Neuronal stem cell (in vitro differentiated cells): ENCODE results near the gene IFT80.
"Not testable (repeated sequence)": the region's sequence is repeated elsewhere in the genome, so short reads cannot be mapped to it uniquely, and the experiment has no call there.

Source experiments
- DNase-seq: peaks from one replicate; pipeline ENCODE4 v3.0.0-alpha.2; 2013; ENCODE audit warnings: low spot score
- H2AFZ ChIP-seq: one replicate; pipeline ENCODE4 v1.6.1; 2013; ENCODE audit warnings: mild to moderate bottlenecking, low read length, inconsistent platforms
- H2AK5ac ChIP-seq: 2 replicates; pipeline ENCODE4 v1.6.1; 2013; ENCODE audit warnings: low read depth, mild to moderate bottlenecking, inconsistent platforms, low read length, moderate library complexity, mixed read lengths
- H2BK120ac ChIP-seq: 2 replicates; pipeline ENCODE4 v1.6.1; 2013; ENCODE audit warnings: low read depth, mild to moderate bottlenecking, inconsistent platforms, low read length, moderate library complexity, mixed read lengths
- H2BK12ac ChIP-seq: one replicate; pipeline ENCODE4 v1.6.1; 2013; ENCODE audit warnings: low read length, inconsistent platforms
- H2BK15ac ChIP-seq: 2 replicates; pipeline ENCODE4 v1.6.1; 2013; ENCODE audit warnings: mild to moderate bottlenecking, low read length, inconsistent platforms, mixed read lengths
- H2BK5ac ChIP-seq: one replicate; pipeline ENCODE4 v1.6.1; 2013; ENCODE audit warnings: inconsistent platforms, mild to moderate bottlenecking, low read length, moderate library complexity
- H3K14ac ChIP-seq: one replicate; pipeline ENCODE4 v1.6.1; 2013; ENCODE audit warnings: low read length, inconsistent platforms
- H3K18ac ChIP-seq: 2 replicates; pipeline ENCODE4 v1.6.1; 2013; ENCODE audit warnings: low read length, inconsistent platforms
- H3K23ac ChIP-seq: 2 replicates; pipeline ENCODE4 v1.6.1; 2013; ENCODE audit warnings: low read depth, mild to moderate bottlenecking, mixed read lengths, low read length, inconsistent platforms; ENCODE audit not compliant: poor library complexity
- H3K27ac ChIP-seq: replicated peaks from 3 replicates; pipeline ENCODE4 v1.5.1; 2013; ENCODE audit warnings: low read length, inconsistent platforms
- H3K27me3 ChIP-seq, 3 experiments: 2 replicates each; pipeline ENCODE4 v1.6.1; 2013; ENCODE audit warnings: low read length in 3 of 3, mild to moderate bottlenecking in 2 of 3, inconsistent platforms in 1 of 3, low read depth in 1 of 3, mixed read lengths in 1 of 3, moderate library complexity in 1 of 3; ENCODE audit not compliant: control insufficient read depth in 3 of 3, insufficient read depth in 3 of 3
- H3K36me3 ChIP-seq, 2 donors: replicated peaks in 1 of 2; 2 replicates each; pipeline ENCODE4 v1.6.1; 2013; ENCODE audit warnings: low read length in 2 of 2; ENCODE audit not compliant: control insufficient read depth in 2 of 2, insufficient read depth in 2 of 2
- H3K4ac ChIP-seq: 2 replicates; pipeline ENCODE4 v1.6.1; 2013; ENCODE audit warnings: inconsistent platforms, mild to moderate bottlenecking, low read length, moderate library complexity
- H3K4me1 ChIP-seq, 2 donors: 1 replicate in 1 of 2; 2 replicates in 1 of 2; pipeline ENCODE4 v1.6.1; 2013; ENCODE audit warnings: low read length in 2 of 2, low read depth in 1 of 2; ENCODE audit not compliant: control insufficient read depth in 2 of 2, insufficient read depth in 1 of 2
- H3K4me2 ChIP-seq: one replicate; pipeline ENCODE4 v1.6.1; 2013; ENCODE audit warnings: mild to moderate bottlenecking, low read length, inconsistent platforms; ENCODE audit not compliant: insufficient read depth, poor library complexity, severe bottlenecking
- H3K4me3 ChIP-seq, 2 donors: 2 replicates each; pipeline ENCODE4 v1.5.1; 2013; ENCODE audit warnings: low read length in 2 of 2, mild to moderate bottlenecking in 2 of 2, inconsistent platforms in 1 of 2, moderate library complexity in 1 of 2
- H3K79me1 ChIP-seq: one replicate; pipeline ENCODE4 v1.6.1; 2013; ENCODE audit warnings: low read depth, mild to moderate bottlenecking, inconsistent platforms, low read length, moderate library complexity
- H3K9ac ChIP-seq: one replicate; pipeline ENCODE4 v1.6.1; 2013; ENCODE audit warnings: mild to moderate bottlenecking, low read depth, low read length, inconsistent platforms; ENCODE audit not compliant: poor library complexity
- H3K9me3 ChIP-seq, 2 donors: replicated peaks in 1 of 2; 2 replicates each; pipeline versions ENCODE3 to v1.6.1; 2013; ENCODE audit warnings: low read length in 2 of 2, mild to moderate bottlenecking in 2 of 2, inconsistent platforms in 1 of 2, low read depth in 1 of 2, mixed read lengths in 1 of 2, moderate library complexity in 1 of 2; ENCODE audit not compliant: control insufficient read depth in 2 of 2, insufficient read depth in 1 of 2
- H4K8ac ChIP-seq: one replicate; pipeline ENCODE4 v1.6.1; 2013; ENCODE audit warnings: low read depth, mild to moderate bottlenecking, inconsistent platforms, low read length, moderate library complexity
- H4K91ac ChIP-seq: one replicate; pipeline ENCODE4 v1.6.1; 2013; ENCODE audit warnings: low read length, low read depth, mild to moderate bottlenecking, inconsistent platforms; ENCODE audit not compliant: poor library complexity
- WGBS, 2 donors: extraction: QIAGEN DNeasy Blood & Tissue Kit; methylation state at CpG; one replicate each; pipeline ENCODE4 v1.1.7; 2013; ENCODE audit warnings: missing lambda C conversion rate in 2 of 2, mixed read lengths in 1 of 2; ENCODE audit not compliant: insufficient read length in 2 of 2, insufficient replicate concordance in 1 of 2; ENCODE audit errors: extremely low coverage in 2 of 2; 5-methylcytosine and 5-hydroxymethylcytosine counted together

IFT80 gene

GRCh38 chr3:160247766-160248165 lies 151.3 kb downstream of the IFT80 start:
- no peaks in the 10 kb centered on the region for H3K27me3 ChIP-seq
- H3K4me3 ChIP-seq: no peak overlapping the region
- H3K9me3 ChIP-seq: no peaks in the 10 kb centered on the region
- H3K23ac ChIP-seq: no peak overlapping the region
- H2BK15ac ChIP-seq: no peak overlapping the region
- no peak overlapping the region for H2BK5ac ChIP-seq
- no peak for DNase-seq
- H3K36me3 ChIP-seq: no peaks in the 10 kb centered on the region
- no peak overlapping the region for H3K9ac ChIP-seq
- H2AFZ ChIP-seq: no peak overlapping the region
- no CpG with 5 or more reads among the region's 1 CpG for WGBS, 2 donors
- H3K27ac ChIP-seq: no peak overlapping the region
- no peak overlapping the region for H3K18ac ChIP-seq
- no peaks in the 10 kb centered on the region for H3K79me1 ChIP-seq
- H2AK5ac ChIP-seq: no peak overlapping the region
- no peak overlapping the region for H2BK120ac ChIP-seq
- no peak overlapping the region for H3K14ac ChIP-seq
- H3K4me2 ChIP-seq: no peak overlapping the region
- no peaks in the 10 kb centered on the region for H3K4me1 ChIP-seq
- no peak overlapping the region for H2BK12ac ChIP-seq
- H4K8ac ChIP-seq: no peak overlapping the region
- no peak overlapping the region for H3K4ac ChIP-seq
- H4K91ac ChIP-seq: no peak overlapping the region

DNA sequence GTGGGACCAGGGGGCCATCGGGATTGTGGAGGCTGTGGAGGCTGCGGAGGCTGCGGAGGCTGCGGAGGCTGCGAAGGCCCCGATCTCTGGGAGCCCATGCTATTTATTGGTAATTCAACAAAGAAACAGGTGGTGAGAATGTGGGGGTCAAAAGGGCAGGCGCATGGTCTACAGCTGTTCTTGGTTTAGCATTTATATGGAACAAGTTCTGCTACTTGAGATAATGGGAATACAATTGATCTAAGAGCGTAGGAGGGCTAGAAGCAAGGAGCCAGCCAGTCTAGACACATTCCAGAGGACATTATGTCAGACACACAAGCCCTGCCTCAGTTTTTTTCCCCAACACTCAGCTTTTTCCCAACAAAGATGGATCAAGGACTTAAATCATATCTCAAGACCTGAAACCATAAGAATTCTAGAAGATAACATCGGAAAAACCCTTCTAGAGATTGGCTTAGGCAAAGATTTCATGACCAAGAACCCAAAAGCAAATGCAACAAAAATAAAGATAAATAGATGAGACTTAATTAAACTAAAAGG lies 153.7 kb downstream of the IFT80 start:
- no peak for DNase-seq
- Histone ChIP-seq H3K4me2 (no peak overlapping the region), H3K4ac (no peak overlapping the region)

GRCh38 chr3:160240719-160241118 lies 158.3 kb downstream of the IFT80 start:
- not testable (repeated sequence) for H2BK120ac ChIP-seq, H4K91ac ChIP-seq, H3K79me1 ChIP-seq, H3K4ac ChIP-seq, H2BK12ac ChIP-seq, H2BK5ac ChIP-seq, H3K27ac ChIP-seq, DNase-seq, H3K36me3 ChIP-seq, H3K4me2 ChIP-seq, H3K4me1 ChIP-seq, H3K4me3 ChIP-seq, H3K18ac ChIP-seq, H4K8ac ChIP-seq, H3K9ac ChIP-seq, H3K9me3 ChIP-seq, H3K27me3 ChIP-seq, H3K14ac ChIP-seq, H2AK5ac ChIP-seq, H2AFZ ChIP-seq, H3K23ac ChIP-seq, H2BK15ac ChIP-seq
- WGBS, 2 donors: no CpG with 5 or more reads among the region's 6 CpGs

More for the DNA sequence above, 153.7 kb downstream of the IFT80 start:
- no peak overlapping the region for H2BK120ac ChIP-seq
- H2AFZ ChIP-seq: no peak overlapping the region
- no peak overlapping the region for H2BK5ac ChIP-seq
- no peak overlapping the region for H2AK5ac ChIP-seq
- no peak overlapping the region for H2BK15ac ChIP-seq
- no peaks in the 10 kb centered on the region for H3K4me1 ChIP-seq
- H3K9me3 ChIP-seq: no peaks in the 10 kb centered on the region
- no peak overlapping the region for H4K91ac ChIP-seq
- no peak overlapping the region for H3K23ac ChIP-seq
- H3K4me3 ChIP-seq: no peak overlapping the region
- no peak overlapping the region for H3K9ac ChIP-seq
- H3K79me1 ChIP-seq: no peaks in the 10 kb centered on the region
- no peaks in the 10 kb centered on the region for H3K36me3 ChIP-seq
- H3K27me3 ChIP-seq: no peaks in the 10 kb centered on the region
- WGBS, 2 donors: no CpG with 5 or more reads among the region's 9 CpGs
- H4K8ac ChIP-seq: no peak overlapping the region
- no peak overlapping the region for H3K14ac ChIP-seq
- H3K18ac ChIP-seq: no peak overlapping the region
- no peak overlapping the region for H3K27ac ChIP-seq
- H2BK12ac ChIP-seq: no peak overlapping the region

- no peak overlapping the region for H3K4me2 ChIP-seq
- no peak overlapping the region for H3K27ac ChIP-seq
- H2BK15ac ChIP-seq: no peak overlapping the region
- H3K36me3 ChIP-seq: no peaks in the 10 kb centered on the region
- H4K91ac ChIP-seq: no peak overlapping the region
- H2BK120ac ChIP-seq: no peak overlapping the region
- H3K18ac ChIP-seq: no peak overlapping the region
- H3K9me3 ChIP-seq: no peaks in the 10 kb centered on the region
- H3K9ac ChIP-seq: no peak overlapping the region
- no peak overlapping the region for H4K8ac ChIP-seq
- H3K4me1 ChIP-seq: no peaks in the 10 kb centered on the region
- DNase-seq: no peak
- no peak overlapping the region for H2BK12ac ChIP-seq
- no peaks in the 10 kb centered on the region for H3K79me1 ChIP-seq
- WGBS, 2 donors: no CpG with 5 or more reads among the region's 3 CpGs
- no peak overlapping the region for H2AFZ ChIP-seq
- H3K4me3 ChIP-seq: no peak overlapping the region
- H2BK5ac ChIP-seq: no peak overlapping the region
- H3K4ac ChIP-seq: no peak overlapping the region
- peaks cover 0 to 30% (median 3%) of the 10 kb centered on the region in 3 experiments for H3K27me3 ChIP-seq
- H3K23ac ChIP-seq: no peak overlapping the region
- H3K14ac ChIP-seq: no peak overlapping the region
- H2AK5ac ChIP-seq: no peak overlapping the region
These were observed 167.0 kb downstream of the IFT80 start for GRCh38 chr3:160232014-160232413.
